ENCODE results near the gene TOMM20L.
"Not testable (repeated sequence)": the region's sequence is repeated elsewhere in the genome, so short reads cannot be mapped to it uniquely, and the experiment has no call there.

- TF ChIP-seq EZH2phosphoT487 (conservative IDR thresholded peaks at IDR 0.05; ENCODE audit: low read length); CTCF (IDR thresholded peaks at IDR 0.05; ENCODE audit: insufficient read depth, low read length, poor library complexity, severe bottlenecking): not testable (repeated sequence)
Observed at GRCh38 chr14:58362272-58362671, 33.5 kb upstream of the TOMM20L start.

Measured in SU-DHL-6 (cell line).